DOHH2 (cell line): ENCODE data around the gene RBFOX2.

ENCODE experiments used
- CTCF ChIP-seq: fragments of 200-600 bp; sonication (generic); IDR thresholded peaks from one replicate; pipeline ENCODE4 v1.5.1; 2014; ENCODE audit warnings: antibody characterized with exemption, mild to moderate bottlenecking, low read depth, low read length; ENCODE audit not compliant: poor library complexity, severe bottlenecking
- EZH2phosphoT487 ChIP-seq: fragments of 200-600 bp; sonication (generic); IDR thresholded peaks from 2 replicates; pipeline ENCODE4 v1.6.1; 2017; ENCODE audit warnings: borderline replicate concordance, mild to moderate bottlenecking, antibody characterized with exemption, low read length, moderate library complexity, mixed read lengths

DNA sequence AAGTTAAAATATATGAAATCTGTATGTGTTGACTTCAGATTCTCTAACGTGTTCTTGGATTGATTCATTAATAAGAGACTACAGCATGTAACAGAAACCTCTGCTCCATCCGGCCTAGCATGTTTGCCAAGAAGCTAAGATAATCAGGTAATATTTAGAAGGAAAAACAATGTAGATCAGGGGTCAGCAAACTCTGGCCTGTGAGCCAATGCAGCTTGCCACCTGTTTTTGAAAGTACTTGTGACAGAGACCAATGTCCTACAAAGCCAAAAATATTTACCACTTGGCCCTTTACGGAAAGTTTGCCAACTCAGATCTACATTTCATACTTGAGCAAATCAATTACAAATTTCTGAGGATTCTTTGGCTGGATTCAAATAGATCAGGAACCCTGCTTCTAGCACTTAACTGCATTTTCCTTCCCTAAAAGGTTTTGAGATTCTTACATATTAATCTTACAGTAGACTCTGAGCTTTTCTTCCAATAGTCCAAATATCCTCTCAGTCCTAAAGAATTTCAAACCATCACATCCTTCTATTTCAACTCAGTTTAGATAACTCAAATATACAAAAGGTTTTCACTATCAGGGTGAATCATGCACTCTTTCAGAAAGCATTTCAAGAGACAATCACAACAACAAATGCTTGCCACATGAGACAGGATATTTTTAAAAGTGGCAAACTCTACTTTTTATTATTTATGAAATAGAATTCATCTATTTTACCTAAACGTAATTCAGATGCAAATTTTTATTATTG, 281.5 kb downstream of the RBFOX2 start:
- TF ChIP-seq CTCF: no peak
- no peak for TF ChIP-seq EZH2phosphoT487
